CD4-positive, alpha-beta T cell treated with Interleukin-1 beta for 1 hour (primary cell): ENCODE measurements around the gene QSOX2.

ENCODE experiments used
- DNase-seq, 2 donors: peaks; one replicate each; pipeline ENCODE4 v3.0.0-alpha.2; 2020 to 2022

The QSOX2 gene

DNA sequence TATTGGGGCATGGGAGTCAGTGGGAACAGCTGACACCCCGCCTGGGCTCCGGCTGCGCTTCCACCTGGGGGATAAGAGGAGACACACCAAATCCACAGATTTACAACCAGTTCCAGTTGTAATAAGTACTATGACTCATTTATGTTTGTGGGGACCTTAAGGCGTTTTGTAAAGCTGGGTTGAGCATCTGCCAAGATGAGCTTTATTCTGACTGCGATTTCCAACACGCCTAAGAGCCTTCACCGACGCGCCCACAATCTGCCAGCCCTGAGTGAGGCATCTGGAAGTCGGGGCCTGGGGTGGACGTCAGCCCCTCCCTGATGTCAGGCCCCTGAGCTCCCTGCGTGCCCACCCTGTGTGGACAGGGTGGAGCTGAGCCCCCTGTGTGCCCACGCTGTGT is 26.3 kb downstream of the QSOX2 start:
- DNase-seq = no peak

DNA sequence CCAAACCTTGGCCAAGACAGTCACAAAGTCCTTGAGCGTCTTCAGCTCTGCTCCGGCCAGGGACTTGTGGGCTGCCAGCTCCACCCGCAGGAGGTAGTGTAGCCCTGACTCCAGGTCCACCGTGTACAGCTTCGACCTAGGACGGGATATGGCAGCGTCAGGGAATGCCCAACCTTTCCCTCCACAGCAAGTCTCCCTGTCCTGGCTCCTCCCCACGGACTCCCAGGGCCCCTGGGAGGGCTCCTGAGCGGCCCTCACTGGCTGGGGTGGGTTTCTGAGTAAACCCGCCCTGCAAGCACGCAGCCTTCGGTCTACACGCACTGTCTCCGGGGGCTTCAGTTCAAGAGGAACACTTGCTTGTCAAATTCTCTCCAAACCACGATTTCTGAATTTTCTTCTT is 26.9 kb downstream of the QSOX2 start:
- DNase-seq = no peak

DNA sequence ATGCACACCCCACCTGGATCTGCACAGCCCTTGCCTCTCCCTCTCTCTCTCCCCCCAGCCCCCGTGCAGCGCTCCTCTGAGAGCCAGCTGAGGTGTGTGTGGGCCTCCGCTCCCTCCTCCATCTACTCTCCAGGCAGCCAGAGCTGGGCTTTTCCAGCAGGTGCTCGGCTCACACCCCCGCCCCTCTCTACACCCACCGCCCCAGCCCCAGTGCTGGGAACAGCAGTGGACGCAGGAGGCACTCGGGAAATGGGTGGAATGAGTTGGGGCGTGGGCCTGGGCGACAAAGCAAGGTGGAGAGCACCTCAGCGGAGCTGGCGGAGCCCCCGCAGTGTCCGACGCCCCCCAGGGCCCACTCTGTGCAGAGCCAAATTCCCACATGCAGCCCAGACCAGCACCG is 27.3 kb downstream of the QSOX2 start:
- DNase-seq = no peak

DNA sequence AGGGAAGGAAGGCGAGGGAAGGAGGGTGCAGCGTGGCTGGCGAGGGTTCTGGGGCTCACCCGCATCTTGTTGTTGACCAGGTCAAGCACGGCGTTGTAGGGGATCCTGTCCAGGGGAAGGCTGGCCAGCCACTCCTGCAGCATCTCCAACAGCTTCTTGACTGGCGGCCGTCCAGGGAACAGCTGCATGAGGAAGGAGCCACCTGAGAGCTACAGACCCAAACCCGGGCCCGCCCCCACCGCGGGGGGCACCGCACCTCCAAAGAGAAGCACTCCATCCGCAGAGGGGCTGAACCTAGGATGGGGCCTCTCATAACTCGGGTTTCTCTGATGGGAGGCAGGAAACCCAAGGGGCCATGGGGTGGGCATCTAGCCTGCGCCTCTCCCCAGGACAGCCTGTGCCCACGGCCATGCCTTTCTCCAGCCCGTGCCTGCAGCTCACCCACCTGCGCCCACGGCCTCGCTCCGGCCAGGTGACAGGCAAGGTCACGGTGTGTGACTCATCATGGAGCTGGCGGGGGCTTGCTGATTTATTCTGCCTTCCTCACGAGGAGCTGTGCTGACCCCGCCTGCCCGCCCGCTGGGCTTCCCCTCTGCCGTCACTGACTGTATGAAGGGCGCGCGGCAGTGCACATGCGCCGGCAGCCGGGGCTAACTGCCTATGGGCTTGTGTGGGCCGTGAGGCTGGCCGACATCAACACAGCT is 28.9 kb downstream of the QSOX2 start:
- DNase-seq = no peak

DNA sequence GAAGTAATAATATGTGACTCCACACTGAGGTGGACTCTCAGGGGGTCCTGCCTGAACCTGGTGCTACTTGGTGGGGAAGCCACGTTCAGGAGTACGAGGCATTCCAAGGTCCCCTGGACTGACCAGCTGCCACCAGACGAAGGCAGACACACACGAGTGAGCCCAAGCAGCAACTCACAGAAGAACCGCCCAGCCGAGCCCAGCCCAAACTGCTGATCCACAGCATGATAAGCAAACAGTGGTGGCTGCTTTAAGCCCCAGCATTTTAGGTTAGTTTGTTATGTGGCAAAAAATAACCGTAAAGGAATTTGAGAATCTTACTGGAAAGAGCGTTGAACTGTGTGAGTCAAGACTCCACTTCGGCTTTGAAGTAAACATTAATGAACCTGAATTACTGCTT is 31.9 kb downstream of the QSOX2 start:
- DNase-seq = no peak

DNA sequence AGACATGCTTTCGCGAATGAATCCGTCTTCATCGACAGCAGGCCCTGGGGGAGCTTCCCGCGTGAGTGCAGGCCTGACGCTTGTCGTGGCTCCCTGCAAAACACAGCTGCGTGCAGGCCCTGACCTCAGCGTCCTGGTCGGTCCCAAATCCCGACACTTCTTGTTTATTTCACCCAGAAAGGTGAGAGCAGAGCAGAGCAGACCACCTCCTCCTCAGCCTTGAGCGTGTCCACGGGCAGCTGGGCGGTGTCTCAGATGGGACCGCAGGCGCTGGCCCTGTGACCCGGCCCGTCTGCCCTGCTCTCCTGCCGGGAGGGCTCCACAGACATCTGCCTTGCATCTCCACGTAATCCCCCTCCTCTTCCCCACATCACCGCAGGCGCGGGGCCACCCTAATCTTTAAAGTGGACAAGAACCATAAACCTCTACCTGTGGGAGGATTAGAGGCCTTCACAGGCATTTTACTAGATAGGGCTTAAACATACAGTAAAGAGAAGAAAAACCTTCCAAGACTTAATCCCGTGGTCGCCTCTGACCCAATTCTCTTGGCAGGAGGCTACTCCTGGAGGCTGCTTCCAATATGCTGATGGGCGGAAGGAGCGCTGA is 33.2 kb downstream of the QSOX2 start:
- no peak for DNase-seq

DNA sequence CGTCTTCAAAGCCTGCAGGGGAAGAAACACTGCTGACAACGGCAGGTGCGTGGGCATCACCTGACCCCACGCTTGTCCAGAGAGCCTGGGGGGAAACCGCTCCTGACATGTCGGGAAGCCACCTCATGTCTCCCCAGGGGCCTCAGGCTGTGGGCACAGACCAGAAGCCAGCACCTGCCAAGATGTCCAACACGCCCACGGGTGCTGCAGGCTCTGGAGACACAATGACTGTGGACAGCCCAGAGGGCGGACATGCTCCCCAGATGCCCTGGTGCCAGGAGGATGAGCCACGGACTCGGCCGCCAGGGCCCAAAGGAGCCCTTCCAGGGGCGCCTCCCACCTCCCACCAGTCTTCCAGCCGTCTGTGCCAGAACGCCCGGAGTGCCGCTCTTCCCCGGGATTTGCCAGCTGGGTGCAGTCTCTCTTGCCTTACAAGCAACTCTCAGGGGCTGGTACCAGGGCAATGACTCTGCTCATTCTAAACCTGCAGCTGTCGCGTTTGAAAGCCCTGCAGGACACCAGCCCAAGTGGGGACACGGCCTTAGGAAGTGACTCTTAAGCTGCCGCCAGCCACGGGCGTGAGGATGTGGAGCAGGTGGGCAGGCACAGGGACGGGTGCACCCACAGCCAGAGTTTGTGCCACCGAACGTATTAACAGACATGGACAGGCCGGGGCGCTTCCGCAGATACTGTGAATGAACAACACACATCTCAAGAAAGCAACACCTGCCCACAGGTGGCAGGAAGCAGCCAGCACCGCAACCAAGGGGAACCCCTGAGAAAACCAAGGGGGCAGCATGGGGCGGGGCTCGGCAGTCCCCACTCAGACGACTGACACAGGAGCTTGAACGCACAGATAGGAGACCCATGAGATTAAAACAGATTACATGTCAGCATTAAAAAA is 33.9 kb downstream of the QSOX2 start:
- DNase-seq = no peak

DNA sequence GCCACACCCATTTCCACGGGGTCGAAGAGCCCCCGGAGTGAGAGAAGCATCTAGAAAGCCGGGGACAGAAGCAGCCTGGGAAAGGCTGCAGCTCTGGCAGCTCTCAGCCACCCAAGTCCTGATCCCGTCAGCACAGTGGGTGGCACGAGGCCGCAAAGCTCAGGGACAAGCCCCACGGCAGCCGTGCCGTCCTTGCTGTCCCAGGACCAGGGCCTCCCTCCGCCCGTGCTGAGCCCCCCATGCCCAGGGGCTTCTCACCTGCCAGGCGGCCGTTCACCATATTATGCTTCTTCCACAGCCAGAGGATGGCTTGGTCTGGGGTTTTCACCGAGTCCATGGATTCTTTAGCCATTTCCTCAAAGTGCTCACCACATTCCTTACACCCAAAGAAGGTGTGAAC is 34.6 kb downstream of the QSOX2 start:
- DNase-seq = no peak

DNA sequence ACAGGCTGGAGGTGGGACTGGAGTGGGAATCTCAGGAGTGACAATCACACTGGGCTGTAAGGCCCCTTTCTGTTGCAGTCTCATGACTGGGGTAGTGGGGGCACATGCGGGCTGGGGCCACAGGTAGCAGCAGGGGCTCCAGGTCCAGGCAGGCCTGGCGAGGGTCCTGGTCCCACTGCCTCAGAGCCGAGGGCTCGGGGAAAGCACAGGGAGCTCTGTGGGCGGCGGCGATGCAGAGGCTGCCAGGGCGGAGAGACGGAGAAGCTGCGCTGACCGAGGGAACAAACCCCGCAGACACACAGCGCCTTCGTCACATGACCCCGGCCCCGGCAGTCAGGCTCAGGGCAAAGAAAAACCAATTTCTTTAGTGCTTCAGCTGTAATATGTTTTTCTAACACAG is 35.3 kb downstream of the QSOX2 start:
- DNase-seq = no peak

DNA sequence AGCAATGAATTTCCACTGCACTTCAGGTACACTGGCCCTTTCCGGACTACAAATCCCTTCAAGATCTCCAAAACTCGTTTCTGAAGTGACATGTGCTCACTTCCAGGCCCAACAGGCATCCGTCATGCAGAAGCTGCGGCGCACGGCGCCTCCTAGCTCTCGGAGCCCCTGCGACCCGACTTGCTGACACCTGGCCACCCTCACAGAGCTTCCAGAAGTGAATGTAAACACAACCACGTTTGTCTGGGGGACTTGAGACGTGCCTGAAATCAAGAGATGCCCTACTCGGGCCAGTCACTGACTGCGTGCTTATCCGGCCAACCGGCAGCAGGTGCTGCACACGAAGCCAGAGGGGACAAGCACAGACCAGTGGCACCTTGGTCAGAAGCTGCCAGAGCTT is 35.8 kb downstream of the QSOX2 start:
- DNase-seq = no peak

DNA sequence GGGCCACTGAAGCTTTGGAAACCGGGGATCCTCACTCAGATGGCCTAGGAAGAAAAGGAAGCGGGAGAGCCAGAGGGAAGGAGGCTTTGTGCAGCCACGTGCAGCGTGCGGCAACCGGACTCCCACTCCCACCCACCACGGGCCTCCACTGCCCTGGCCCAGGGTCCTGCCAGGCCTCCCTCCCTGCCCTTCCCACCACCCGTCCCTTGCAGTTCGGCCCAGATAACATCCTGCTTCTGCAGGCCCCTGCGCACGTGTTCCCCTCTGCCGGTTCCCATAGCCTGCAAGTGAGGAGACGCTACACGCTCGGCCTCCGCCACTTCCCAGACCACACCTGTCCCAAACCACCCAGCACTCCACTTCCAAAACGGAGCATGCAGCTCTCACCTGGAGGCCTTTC is 36.4 kb downstream of the QSOX2 start:
- no peak for DNase-seq

DNA sequence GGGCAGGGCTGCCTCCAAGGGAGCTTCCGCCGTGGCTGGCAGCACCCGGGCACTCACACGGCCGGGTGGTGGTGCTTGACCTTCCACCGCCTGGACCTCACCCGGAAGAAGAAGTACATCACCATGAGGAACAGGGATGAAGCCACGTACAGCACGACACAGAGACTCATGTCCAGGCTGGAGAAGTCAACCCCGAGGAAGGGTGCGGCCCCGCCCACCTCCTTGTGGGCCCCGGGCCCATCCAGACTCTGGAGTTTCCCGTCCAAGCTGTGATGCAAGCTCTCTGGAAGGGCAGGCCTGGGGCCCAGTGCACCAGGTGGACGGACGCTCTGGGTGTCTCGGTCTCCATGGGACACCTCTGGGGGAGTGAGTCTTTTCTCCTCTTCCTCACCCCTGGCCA is 36.9 kb downstream of the QSOX2 start:
- no peak for DNase-seq

DNA sequence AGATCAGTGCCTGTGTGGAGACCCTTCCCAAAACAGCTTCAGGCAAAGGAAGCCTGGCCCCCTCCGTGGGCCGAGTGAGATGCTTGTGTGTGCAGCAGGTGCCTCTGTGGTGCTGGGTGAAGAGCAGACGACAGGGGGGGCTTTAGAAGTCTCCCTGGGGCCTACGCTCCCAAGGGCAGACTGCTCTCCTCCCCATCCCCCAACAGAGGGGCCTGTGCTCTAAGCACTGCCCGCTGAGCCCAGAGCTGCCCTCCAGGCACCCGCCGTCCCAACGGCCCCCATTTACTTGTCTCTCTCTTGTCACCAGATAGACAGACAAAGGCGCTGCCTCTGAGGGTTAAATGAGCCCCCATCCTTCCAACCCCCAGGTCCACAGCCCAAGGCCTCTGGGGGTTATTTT is 38.0 kb downstream of the QSOX2 start:
- no peak for DNase-seq

DNA sequence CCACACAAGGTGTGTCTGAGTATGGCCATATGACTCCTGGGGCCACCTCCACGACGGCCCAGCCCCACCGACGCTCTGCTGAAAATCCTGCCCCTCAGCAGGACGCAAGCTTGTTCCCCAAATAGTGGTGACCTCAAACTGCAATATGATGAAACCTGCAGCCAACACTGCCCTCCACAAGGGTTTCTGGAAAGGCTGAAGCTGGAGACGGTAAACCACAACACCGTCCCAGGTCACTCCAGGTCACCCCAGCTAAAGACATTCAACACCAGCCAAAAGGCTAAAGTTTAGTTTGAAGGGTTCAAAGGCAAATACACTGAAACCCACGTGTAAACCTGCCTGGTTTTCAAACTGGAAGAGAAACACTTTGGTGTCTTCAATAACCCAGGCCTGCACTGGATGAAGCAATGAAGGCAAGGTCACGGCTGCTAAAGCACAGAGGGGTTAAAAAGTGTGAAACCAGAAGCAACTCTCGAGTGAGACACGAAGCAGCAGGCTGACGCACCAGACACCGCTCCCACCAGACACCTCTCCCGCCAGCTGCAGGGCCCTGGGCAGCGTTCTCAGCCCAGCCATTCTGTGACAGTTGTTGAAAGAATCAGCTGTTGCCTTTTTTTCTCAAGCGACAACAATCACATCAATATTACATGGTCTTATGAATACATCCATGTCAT is 38.9 kb downstream of the QSOX2 start:
- no peak for DNase-seq

DNA sequence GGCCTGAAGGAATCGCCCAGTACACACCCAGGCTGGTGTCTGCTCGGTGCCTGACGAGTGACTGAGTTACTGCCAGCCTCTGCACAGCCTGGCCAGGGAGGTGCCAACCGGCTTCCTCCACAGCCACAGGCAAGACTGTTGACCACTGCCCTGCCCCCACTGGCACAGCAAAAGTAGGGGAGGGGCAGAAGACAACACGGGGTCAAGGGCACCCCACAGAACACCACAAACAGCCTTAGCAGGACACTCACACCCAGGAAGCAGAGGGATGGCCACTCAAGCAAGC is 40.0 kb downstream of the QSOX2 start:
- no peak for DNase-seq

DNA sequence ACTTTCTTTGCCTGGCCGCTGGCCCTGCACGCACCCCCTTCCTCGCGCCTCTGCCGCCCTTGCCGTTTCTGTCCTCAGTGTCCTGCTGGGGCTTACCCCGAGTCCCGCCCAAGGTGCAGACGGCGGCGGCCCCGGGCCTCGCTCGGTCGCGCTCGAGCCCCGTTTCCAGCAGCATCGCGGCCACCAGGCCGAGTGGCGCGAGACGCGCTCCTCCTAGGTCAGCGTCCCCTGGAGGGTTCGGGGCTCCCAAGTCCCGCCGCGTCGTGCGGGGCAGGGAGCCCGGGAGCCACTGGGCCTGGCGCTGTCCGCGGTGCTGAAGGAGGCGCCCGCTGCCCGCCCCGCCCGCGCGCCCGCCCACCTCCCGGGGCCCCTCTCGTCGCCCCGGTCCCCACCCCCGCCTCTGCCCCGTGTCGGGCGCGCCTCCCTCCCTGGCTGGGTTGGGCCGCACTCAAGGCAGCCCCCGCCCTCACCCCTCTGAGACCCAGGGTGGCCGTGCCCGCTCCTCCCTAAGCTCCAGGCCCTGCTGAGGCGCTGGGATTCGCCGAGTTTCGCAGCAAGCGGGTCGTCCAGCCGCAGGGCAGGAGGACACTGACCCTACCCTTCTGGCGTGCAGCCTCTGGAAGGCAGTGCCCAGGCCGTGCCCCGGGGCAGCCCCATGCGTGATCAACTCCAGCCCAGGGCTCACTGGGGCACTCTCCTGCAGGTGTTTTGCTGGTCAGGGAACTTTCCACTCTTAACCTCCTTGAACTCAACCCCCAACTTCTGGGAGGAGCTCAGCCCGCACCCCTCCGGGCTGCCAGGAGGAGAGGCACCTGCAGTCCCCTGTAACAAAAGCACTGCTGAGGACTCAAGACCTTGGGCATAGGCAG is 40.5 kb downstream of the QSOX2 start, which contains the start of gene LHX3:
Gene LHX3, minus strand, starts transcription at position 291 of the 869 bp plus-strand sequence. Its CDS starts 116 bp downstream, at position 175.
- DNase-seq = no peak

DNA sequence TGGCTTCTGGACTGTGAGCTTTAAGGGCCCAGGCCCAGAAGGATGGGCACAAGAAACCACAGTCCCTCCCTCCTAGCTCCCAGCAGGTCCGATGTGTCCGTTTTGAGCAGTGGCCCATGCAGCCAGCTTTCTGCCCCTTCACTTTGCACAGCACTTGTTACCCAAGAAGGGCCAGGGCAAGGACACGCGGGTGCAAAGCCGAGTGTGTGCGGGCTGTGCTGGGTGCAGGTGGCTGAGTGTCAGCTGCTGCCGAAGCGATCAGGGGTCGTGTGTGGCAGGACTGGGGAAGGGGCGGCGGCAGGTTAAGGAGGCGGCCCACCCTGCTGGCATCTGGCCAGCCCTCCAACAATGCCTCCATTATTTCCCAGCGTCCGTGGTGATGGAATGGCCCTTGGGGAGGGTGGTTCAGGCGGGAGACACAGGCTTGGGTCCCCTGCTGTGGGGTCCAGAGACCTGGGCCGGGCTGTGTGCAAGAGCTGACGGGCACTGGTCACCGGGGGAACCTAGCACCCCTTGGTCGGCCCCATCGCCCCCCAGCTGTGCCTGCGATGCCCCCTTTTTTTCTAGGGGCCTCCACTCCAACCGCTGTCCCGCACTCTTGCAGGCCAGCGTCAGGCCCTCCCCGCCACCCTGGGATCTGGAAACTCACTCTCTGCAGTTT is 41.3 kb downstream of the QSOX2 start:
- no peak for DNase-seq

DNA sequence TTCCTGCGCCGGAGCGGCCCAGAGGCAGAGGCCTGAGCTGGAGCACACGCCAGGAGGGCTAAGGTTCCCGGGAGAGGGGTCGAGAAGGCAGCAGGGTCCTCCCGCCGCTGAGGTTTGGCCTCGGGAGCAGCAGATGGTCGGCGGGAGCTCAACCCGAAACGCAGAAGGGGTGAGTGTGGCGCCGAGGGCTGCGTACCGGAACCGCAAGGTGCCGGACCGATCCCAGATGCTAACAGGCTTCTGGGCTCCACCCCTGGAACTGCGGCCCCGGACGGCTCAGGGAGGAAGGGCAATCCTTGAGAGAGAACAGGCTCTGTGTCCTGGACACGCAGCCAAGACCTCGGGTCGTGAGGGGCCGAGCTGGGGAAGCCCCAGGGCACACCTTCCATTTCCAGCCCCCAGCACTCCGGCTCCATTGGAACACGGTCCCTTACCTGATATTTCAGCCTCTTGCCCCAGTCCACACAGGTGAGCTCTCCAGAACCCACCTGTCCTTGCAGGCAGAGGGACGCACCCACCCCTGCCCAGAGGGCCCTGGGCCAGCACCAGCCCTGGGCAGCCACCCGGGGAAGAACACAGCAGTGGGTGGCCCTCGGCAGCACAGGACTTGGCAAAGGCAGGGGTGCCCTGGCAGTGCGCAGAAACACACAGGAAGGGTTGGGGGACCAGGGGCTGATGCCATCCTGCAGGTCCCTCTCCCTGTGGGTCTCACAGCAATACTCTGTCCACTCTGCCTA is 42.0 kb downstream of the QSOX2 start:
- no peak for DNase-seq

DNA sequence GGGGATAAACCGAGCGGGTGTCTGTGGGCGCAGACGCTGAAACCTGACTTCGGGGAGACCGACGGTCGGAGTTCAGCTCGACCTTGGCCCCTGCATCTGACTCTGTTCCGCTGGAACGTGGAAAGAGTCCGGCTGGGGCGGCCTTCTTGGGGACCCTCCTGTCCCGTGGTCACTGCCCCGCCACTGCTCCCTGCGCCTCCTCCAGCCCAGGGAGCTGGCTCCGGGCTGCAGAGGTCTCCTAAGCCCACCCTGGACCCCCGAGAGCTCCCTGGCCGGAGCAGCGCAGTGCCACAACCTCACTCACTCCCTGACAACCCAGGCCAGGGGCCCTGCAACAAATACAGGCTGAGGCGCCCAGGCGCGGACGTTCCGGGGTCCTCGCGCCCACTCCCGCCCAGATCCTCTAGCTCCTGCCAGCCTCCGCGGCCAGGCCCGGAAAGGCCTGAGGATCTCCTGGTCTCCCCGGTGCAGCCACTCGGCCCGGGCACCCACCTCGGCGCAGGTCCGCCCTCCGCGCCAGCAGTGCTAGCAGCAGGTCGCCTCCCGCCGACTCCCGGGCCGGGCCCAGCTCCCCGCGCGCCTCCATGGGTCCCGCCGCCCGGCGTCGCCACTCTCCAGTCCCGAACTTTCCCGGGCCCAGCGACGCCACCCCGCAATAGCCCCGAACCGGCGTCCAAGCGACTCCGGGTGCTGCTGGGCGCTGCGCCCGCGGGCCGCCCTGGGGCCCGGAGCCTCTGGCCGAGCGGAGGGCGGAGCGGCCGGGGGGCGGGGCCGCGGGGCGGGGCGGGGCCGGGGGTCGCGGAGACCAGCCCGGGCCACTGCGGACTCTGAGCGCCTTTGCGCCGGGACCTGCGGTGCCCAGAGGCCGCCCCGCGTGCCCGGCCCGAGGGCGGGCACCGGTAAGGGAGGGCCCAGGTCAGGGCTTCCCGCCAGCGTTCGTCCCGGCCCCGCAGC is 42.9 kb downstream of the QSOX2 start:
- no peak for DNase-seq
